Measurements from ENCODE around the gene NGFR.

NGFR gene

GRCh38 chr17:49469831-49470810 lies 25.0 kb upstream of the NGFR start:
- no peak for FAIRE-seq

GRCh38 chr17:49471089-49471683 lies 23.9 kb upstream of the NGFR start:
- no peak for FAIRE-seq

GRCh38 chr17:49471769-49472168 lies 23.3 kb upstream of the NGFR start:
- FAIRE-seq = no peak

- FAIRE-seq = no peak
Observed at GRCh38 chr17:49472527-49472926, 22.6 kb upstream of the NGFR start.

GRCh38 chr17:49473900-49474751 lies 21.0 kb upstream of the NGFR start:
- FAIRE-seq = no peak

GRCh38 chr17:49477709-49478108 lies 17.4 kb upstream of the NGFR start:
- no peak for FAIRE-seq

GRCh38 chr17:49480836-49481615 lies 14.1 kb upstream of the NGFR start:
- no peak for FAIRE-seq

- FAIRE-seq = no peak
Observed at GRCh38 chr17:49482144-49482817, 12.8 kb upstream of the NGFR start.

- no peak for FAIRE-seq
Observed at GRCh38 chr17:49483599-49484509, 11.2 kb upstream of the NGFR start.

GRCh38 chr17:49484588-49484987 lies 10.5 kb upstream of the NGFR start:
- no peak for FAIRE-seq

- no peak for FAIRE-seq
Observed at GRCh38 chr17:49486012-49486641, 9.0 kb upstream of the NGFR start.

- no peak for FAIRE-seq
Observed at GRCh38 chr17:49487183-49487582, 7.9 kb upstream of the NGFR start.

- FAIRE-seq = no peak
Observed at GRCh38 chr17:49488612-49489011, 6.5 kb upstream of the NGFR start.

GRCh38 chr17:49489348-49489747 lies 5.7 kb upstream of the NGFR start:
- FAIRE-seq = no peak

- no peak for FAIRE-seq
Observed at GRCh38 chr17:49490276-49490675, 4.8 kb upstream of the NGFR start.

- no peak for FAIRE-seq
Observed at GRCh38 chr17:49491192-49491769, 3.8 kb upstream of the NGFR start.

- no peak for FAIRE-seq
Observed at GRCh38 chr17:49494399-49494985, 601 bp upstream of the NGFR start.

- no peak for FAIRE-seq
Observed at GRCh38 chr17:49495842-49496182, 719 bp downstream of the NGFR start.

- no peak for FAIRE-seq
Observed at GRCh38 chr17:49496183-49496866, 1.2 kb downstream of the NGFR start.

Data from islet of Langerhans (tissue), 1 donor.